Glutamatergic neuron (in vitro differentiated cells): ENCODE measurements around the gene PCYT1B. TPM values are rescaled to one million over a fixed set of nuclear protein-coding genes. Genes with fewer than 3 reads are reported as not detected.

Experiments used
- DNase-seq: peaks from one replicate; pipeline ENCODE4 v3.0.0; 2022
- H3K27ac Mint-ChIP-seq: one replicate; pipeline ENCODE4 v1.8.0; 2020; ENCODE audit warnings: mild to moderate bottlenecking, mixed read lengths, inconsistent platforms; ENCODE audit not compliant: unreplicated experiment
- H3K27me3 Mint-ChIP-seq: one replicate; pipeline ENCODE4 v1.8.0; 2020; ENCODE audit warnings: mild to moderate bottlenecking, moderate library complexity, mixed read lengths, inconsistent platforms; ENCODE audit not compliant: unreplicated experiment
- H3K36me3 Mint-ChIP-seq: one replicate; pipeline ENCODE4 v1.8.0; 2020; ENCODE audit warnings: mild to moderate bottlenecking, mixed read lengths, inconsistent platforms; ENCODE audit not compliant: unreplicated experiment
- H3K4me1 Mint-ChIP-seq: one replicate; pipeline ENCODE4 v1.8.0; 2020; ENCODE audit warnings: mild to moderate bottlenecking, low read depth, mixed read lengths, inconsistent platforms; ENCODE audit not compliant: unreplicated experiment
- H3K4me3 Mint-ChIP-seq: one replicate; pipeline ENCODE4 v1.8.0; 2020; ENCODE audit warnings: mild to moderate bottlenecking, mixed read lengths, inconsistent platforms; ENCODE audit not compliant: unreplicated experiment
- H3K9me3 Mint-ChIP-seq: one replicate; pipeline ENCODE4 v1.8.0; 2020; ENCODE audit warnings: mild to moderate bottlenecking, moderate library complexity, mixed read lengths, inconsistent platforms; ENCODE audit not compliant: unreplicated experiment
- CTCF ChIP-seq: fragments of 200-600 bp; sonication (generic); IDR thresholded peaks from one replicate; pipeline ENCODE4 v1.5.0; 2021; ENCODE audit not compliant: partially characterized antibody, unreplicated experiment
- total RNA-seq: library from RNA; stranded (reverse); fragmentation: NEBNext Ultra II Directional; extraction: Animal tissue kit (Norgen Biotek cat#: 25700); gene quantifications from one replicate; pipeline ENCODE4 v1.2.1, GENCODE V29; 2021; ENCODE audit not compliant: unreplicated experiment

Gene PCYT1B
- total RNA-seq, 1 donor from 2014 or later, result 19.5 TPM

GRCh38 chrX:24672701-24673190, 25.6 kb upstream of the PCYT1B start:
- Mint-ChIP-seq H3K36me3 (no peaks in the 10 kb centered on the region), H3K4me3 (no peak overlapping the region), H3K4me1 (no peaks in the 10 kb centered on the region), H3K27me3 (no peaks in the 10 kb centered on the region), H3K9me3 (no peaks in the 10 kb centered on the region), H3K27ac (no peak overlapping the region)
- DNase-seq, result no peak
- TF ChIP-seq CTCF, result no peak

- DNase-seq, result no peak
- Mint-ChIP-seq H3K9me3 (no peaks in the 10 kb centered on the region), H3K36me3 (no peaks in the 10 kb centered on the region), H3K4me1 (no peaks in the 10 kb centered on the region), H3K4me3 (no peak overlapping the region), H3K27ac (no peak overlapping the region), H3K27me3 (no peaks in the 10 kb centered on the region)
- no peak for TF ChIP-seq CTCF
These were observed 21.0 kb upstream of the PCYT1B start for GRCh38 chrX:24668111-24668510.

GRCh38 chrX:24662352-24662751, 15.2 kb upstream of the PCYT1B start:
- Mint-ChIP-seq H3K27me3 (no peaks in the 10 kb centered on the region), H3K4me3 (no peak overlapping the region), H3K36me3 (no peaks in the 10 kb centered on the region), H3K27ac (no peak overlapping the region), H3K4me1 (no peaks in the 10 kb centered on the region), H3K9me3 (no peaks in the 10 kb centered on the region)
- DNase-seq, result no peak
- TF ChIP-seq CTCF, result no peak

- Mint-ChIP-seq H3K4me1 (no peaks in the 10 kb centered on the region), H3K4me3 (no peak overlapping the region), H3K27me3 (no peaks in the 10 kb centered on the region), H3K36me3 (no peaks in the 10 kb centered on the region), H3K27ac (no peak overlapping the region), H3K9me3 (no peaks in the 10 kb centered on the region)
- no peak for TF ChIP-seq CTCF
- no peak for DNase-seq
These were observed 14.1 kb upstream of the PCYT1B start for GRCh38 chrX:24661292-24661691.

- no peaks in the 10 kb centered on the region for H3K36me3 Mint-ChIP-seq
- no peak for DNase-seq
- no peaks in the 10 kb centered on the region for H3K27me3 Mint-ChIP-seq
- no peak for TF ChIP-seq CTCF
- no peak overlapping the region for H3K27ac Mint-ChIP-seq
- H3K4me1 Mint-ChIP-seq, result no peaks in the 10 kb centered on the region
- H3K4me3 Mint-ChIP-seq, result no peak overlapping the region
- no peaks in the 10 kb centered on the region for H3K9me3 Mint-ChIP-seq
These were observed 12.5 kb upstream of the PCYT1B start for GRCh38 chrX:24659646-24660045.
